ENCODE measurements around the gene PNMA8C. TPM values are rescaled to one million over a fixed set of nuclear protein-coding genes. Genes with fewer than 3 reads are reported as not detected.

Gene PNMA8C
- total RNA-seq, 4 donors from 2014 or later, result not detected

GRCh38 chr19:46456930-46457329 is 28.2 kb upstream of the PNMA8C start:
- no peak for ATAC-seq (ENCODE audit: low FRiP score)

GRCh38 chr19:46454244-46454643 is 25.5 kb upstream of the PNMA8C start:
- no peak for DNase-seq (ENCODE audit: low spot score)
- no peak for ATAC-seq (ENCODE audit: low FRiP score)
- TF ChIP-seq CTCF (IDR thresholded peaks at IDR 0.05), result no peak

More at GRCh38 chr19:46456930-46457329, 28.2 kb upstream of the PNMA8C start:
- no peak for TF ChIP-seq CTCF (IDR thresholded peaks at IDR 0.05)
- DNase-seq (ENCODE audit: low spot score), result no peak

DNA sequence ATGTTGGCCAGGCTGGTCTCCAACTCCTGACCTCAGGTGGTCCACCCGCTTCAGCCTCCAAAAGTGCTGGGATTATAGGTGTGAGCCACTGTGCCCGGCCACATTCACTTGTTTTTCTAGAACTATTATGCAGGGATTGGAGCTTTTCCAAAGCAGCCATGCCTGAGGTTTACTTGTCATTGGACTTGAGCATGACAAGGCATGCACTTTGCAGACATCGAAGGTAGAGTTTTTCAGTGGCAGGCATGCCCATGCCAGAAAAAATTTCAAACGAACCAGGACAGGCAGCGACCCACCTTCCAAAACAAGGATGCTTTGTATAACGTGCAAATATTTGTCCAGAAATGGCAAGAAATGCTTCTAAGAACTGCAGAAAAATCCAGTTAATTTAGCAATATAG is 24.9 kb upstream of the PNMA8C start:
- ATAC-seq (ENCODE audit: low FRiP score), result no peak
- no peak for DNase-seq (ENCODE audit: low spot score)
- TF ChIP-seq CTCF (IDR thresholded peaks at IDR 0.05), result no peak

DNA sequence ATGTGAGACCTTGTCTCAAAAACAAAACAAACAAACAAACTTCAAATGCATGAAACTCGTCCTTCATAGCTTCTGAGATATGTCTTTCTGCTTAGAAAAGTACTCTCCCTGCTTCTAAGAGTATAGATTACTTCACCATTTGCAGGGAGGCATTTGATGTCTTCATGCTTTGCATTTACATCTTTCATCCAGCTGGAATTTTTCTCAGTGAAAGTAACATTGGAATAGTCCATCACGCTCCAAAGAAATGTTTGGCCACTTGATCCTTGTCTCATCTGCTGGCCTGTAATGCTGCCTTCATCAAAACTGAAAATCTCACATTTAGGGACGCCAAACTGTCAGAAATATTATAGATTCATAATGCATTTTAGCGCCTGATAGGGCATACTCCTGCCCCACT is 23.4 kb upstream of the PNMA8C start:
- ATAC-seq (ENCODE audit: low FRiP score) (no peak), DNase-seq (ENCODE audit: low spot score) (no peak)
- no peak for TF ChIP-seq CTCF (IDR thresholded peaks at IDR 0.05)

- no peak for TF ChIP-seq CTCF (IDR thresholded peaks at IDR 0.05)
- no peak for DNase-seq (ENCODE audit: low spot score)
Measured at GRCh38 chr19:46451352-46451751, 22.6 kb upstream of the PNMA8C start.

DNA sequence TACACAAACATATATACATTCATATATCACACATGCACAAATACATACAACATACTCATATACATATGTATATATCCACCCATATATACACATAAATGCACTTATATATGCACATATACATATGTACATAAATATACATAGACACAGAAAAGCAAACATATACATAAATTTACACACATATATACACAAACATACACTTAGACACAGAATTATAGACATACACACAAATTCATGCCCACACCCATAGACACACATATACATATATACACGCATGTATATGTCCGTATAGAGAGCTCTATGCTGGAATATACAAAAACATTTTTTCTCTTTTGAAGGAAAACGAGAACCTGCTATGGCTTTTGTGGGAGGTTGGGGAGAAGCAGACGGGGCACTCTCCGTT is 22.0 kb upstream of the PNMA8C start:
- TF ChIP-seq CTCF (IDR thresholded peaks at IDR 0.05), result no peak
- no peak for ATAC-seq (ENCODE audit: low FRiP score)
- no peak for DNase-seq (ENCODE audit: low spot score)

More at GRCh38 chr19:46451352-46451751, 22.6 kb upstream of the PNMA8C start:
- ATAC-seq (ENCODE audit: low FRiP score), result no peak

DNA sequence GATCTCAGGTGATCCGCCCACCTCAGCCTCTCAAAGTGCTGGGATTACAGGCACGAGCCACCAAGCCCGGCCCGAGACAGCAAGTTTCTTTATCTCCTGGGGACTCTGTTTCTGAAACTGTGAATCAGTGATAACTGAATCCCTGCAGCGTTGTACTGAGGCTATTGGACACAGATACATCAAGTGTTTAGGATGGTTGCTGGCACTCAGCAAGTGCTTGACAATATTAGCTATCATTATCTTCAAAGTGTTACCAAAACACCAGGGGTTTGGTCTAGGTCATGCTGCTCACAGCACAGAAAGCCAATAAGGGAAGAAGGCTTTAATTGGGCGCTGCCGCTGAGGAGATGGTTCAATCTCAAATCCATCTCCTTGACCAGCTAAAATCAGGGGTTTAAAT is 20.5 kb upstream of the PNMA8C start:
- no peak for TF ChIP-seq CTCF (IDR thresholded peaks at IDR 0.05)
- DNase-seq (ENCODE audit: low spot score) (no peak), ATAC-seq (ENCODE audit: low FRiP score) (no peak)

Data from omental fat pad (tissue), 4 donors.